ENCODE measurements around the gene ABCG2. TPM values are rescaled to one million over a fixed set of nuclear protein-coding genes. Genes with fewer than 3 reads are reported as not detected.

ABCG2 gene
- polyA plus RNA-seq, 1 donor (not counting 4 experiments of a cell fraction or from before 2014, with no cell fraction given) = 5.3 TPM

DNA sequence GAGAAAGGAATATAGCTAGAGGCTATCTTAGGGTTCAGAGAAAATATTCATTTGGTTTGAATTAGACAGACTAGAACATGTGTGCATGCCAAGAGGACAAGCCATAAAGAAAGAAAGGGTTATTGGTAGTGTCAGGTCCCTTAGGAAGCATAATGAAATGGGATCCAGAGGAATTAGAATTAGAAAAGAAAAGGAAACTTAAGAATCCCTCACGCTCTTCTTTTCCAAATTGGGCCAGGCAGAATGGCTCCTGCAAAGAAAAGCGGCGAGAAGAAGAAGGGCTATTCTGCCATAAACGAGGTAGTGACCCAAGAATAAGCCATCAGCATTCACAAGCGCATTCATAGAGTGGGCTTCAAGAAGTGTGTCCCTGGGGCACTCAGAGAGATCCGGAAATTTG is 4.9 kb upstream of the ABCG2 start:
- DNase-seq (ENCODE audit: low read depth, low spot score) = no peak
- H3K27me3 ChIP-seq (ENCODE audit: control insufficient read depth, extremely low read depth, insufficient read depth, low read length) = no peaks in the 10 kb centered on the region
- H3K9me3 ChIP-seq (ENCODE audit: control insufficient read depth, low read depth, low read length) = no peaks in the 10 kb centered on the region
- TF ChIP-seq EZH2 (IDR thresholded peaks at IDR 0.05; ENCODE audit: low read length) = no peak
- TF ChIP-seq, protein P1, sequence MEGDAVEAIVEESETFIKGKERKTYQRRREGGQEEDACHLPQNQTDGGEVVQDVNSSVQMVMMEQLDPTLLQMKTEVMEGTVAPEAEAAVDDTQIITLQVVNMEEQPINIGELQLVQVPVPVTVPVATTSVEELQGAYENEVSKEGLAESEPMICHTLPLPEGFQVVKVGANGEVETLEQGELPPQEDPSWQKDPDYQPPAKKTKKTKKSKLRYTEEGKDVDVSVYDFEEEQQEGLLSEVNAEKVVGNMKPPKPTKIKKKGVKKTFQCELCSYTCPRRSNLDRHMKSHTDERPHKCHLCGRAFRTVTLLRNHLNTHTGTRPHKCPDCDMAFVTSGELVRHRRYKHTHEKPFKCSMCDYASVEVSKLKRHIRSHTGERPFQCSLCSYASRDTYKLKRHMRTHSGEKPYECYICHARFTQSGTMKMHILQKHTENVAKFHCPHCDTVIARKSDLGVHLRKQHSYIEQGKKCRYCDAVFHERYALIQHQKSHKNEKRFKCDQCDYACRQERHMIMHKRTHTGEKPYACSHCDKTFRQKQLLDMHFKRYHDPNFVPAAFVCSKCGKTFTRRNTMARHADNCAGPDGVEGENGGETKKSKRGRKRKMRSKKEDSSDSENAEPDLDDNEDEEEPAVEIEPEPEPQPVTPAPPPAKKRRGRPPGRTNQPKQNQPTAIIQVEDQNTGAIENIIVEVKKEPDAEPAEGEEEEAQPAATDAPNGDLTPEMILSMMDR (optimal IDR thresholded peaks at IDR 0.05 in 1 of 3, IDR thresholded peaks at IDR 0.05 in 1 of 3, conservative IDR thresholded peaks at IDR 0.05 in 1 of 3; ENCODE audit: extremely low read depth in 1 of 3, insufficient read depth in 2 of 3, low read length in 3 of 3) = no peak
- H3K27ac ChIP-seq (ENCODE audit: control insufficient read depth, insufficient read depth, low read length) = no peak overlapping the region
- H3K4me2 ChIP-seq (ENCODE audit: control insufficient read depth, extremely low read depth, insufficient read depth, low read depth, low read length) = no peak overlapping the region
- no peaks in the 10 kb centered on the region for H4K20me1 ChIP-seq (ENCODE audit: control insufficient read depth, extremely low read depth, insufficient read depth, low read length)
- no peak for FAIRE-seq
- no peaks in the 10 kb centered on the region for H3K36me3 ChIP-seq (ENCODE audit: control insufficient read depth in 2 of 2, extremely low read depth in 1 of 2, insufficient read depth in 2 of 2, low read length in 2 of 2)
- H2AFZ ChIP-seq (ENCODE audit: control insufficient read depth, low read length) = no peak overlapping the region
- peaks cover 3% of the 10 kb centered on the region for H3K4me1 ChIP-seq (ENCODE audit: control insufficient read depth, extremely low read depth, insufficient read depth, low read length)
- no peak overlapping the region for H3K9ac ChIP-seq (ENCODE audit: control insufficient read depth, extremely low read depth, insufficient read depth, low read length)
- dilution Hi-C loops (cut with MboI; ENCODE audit: extremely low pct_ligation_motif_present, low sequenced_read_pairs) = no loop called here
- H3K79me2 ChIP-seq (ENCODE audit: control insufficient read depth, insufficient read depth, low read length) = no peaks in the 10 kb centered on the region
- no peaks in the 10 kb centered on the region for H3K9me1 ChIP-seq (ENCODE audit: control insufficient read depth, extremely low read depth, insufficient read depth, low read length)
- H3K4me3 ChIP-seq (ENCODE audit: control insufficient read depth in 2 of 3, extremely low read depth in 1 of 3, insufficient read depth in 2 of 3, low read depth in 1 of 3, low read length in 3 of 3) = no peak overlapping the region

DNA sequence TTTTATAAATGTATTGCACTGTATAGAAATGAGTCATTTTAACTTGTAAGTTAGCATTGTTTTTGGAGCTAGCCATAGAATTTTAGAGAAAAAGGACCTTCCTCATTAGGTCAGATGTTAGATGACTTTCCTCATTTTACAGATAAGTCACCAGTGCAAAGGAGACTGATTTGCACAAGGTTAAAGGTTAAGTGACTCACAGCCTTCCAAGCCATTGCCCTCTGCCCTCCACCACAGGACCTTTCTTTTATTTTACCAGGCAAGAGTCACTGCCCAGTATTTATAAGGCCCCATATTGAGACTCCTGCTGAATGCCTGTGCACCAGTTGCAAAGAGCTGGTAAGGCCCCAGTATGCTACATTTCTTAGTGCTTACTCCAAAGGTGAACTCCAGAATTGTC is 4.2 kb upstream of the ABCG2 start:
- Histone ChIP-seq H3K79me2 (ENCODE audit: control insufficient read depth, insufficient read depth, low read length) (no peaks in the 10 kb centered on the region), H3K9ac (ENCODE audit: control insufficient read depth, extremely low read depth, insufficient read depth, low read length) (no peak overlapping the region), H3K27me3 (ENCODE audit: control insufficient read depth, extremely low read depth, insufficient read depth, low read length) (no peaks in the 10 kb centered on the region), H3K9me1 (ENCODE audit: control insufficient read depth, extremely low read depth, insufficient read depth, low read length) (no peaks in the 10 kb centered on the region), H4K20me1 (ENCODE audit: control insufficient read depth, extremely low read depth, insufficient read depth, low read length) (no peaks in the 10 kb centered on the region), H2AFZ (ENCODE audit: control insufficient read depth, low read length) (no peak overlapping the region), H3K27ac (ENCODE audit: control insufficient read depth, insufficient read depth, low read length) (no peak overlapping the region), H3K36me3 (ENCODE audit: control insufficient read depth in 2 of 2, extremely low read depth in 1 of 2, insufficient read depth in 2 of 2, low read length in 2 of 2) (no peaks in the 10 kb centered on the region), H3K4me3 (ENCODE audit: control insufficient read depth in 2 of 3, extremely low read depth in 1 of 3, insufficient read depth in 2 of 3, low read depth in 1 of 3, low read length in 3 of 3) (no peak overlapping the region), H3K4me1 (ENCODE audit: control insufficient read depth, extremely low read depth, insufficient read depth, low read length) (peaks cover 7% of the 10 kb centered on the region), H3K4me2 (ENCODE audit: control insufficient read depth, extremely low read depth, insufficient read depth, low read depth, low read length) (no peak overlapping the region), H3K9me3 (ENCODE audit: control insufficient read depth, low read depth, low read length) (no peaks in the 10 kb centered on the region)
- DNase-seq (ENCODE audit: low read depth, low spot score) = no peak
- no peak for FAIRE-seq
- dilution Hi-C loops (cut with MboI; ENCODE audit: extremely low pct_ligation_motif_present, low sequenced_read_pairs) = no loop called here
- TF ChIP-seq, protein P1 (optimal IDR thresholded peaks at IDR 0.05 in 1 of 3, IDR thresholded peaks at IDR 0.05 in 1 of 3, conservative IDR thresholded peaks at IDR 0.05 in 1 of 3; ENCODE audit: extremely low read depth in 1 of 3, insufficient read depth in 2 of 3, low read length in 3 of 3) = no peak
- TF ChIP-seq EZH2 (IDR thresholded peaks at IDR 0.05; ENCODE audit: low read length) = no peak

Data from keratinocyte (primary cell).